HG02588 (cell line): ENCODE results near the gene ADAM10.

Experiments
- ATAC-seq: cut with Tn5 transposase; IDR thresholded peaks from one replicate; pipeline ENCODE4 v1.9.1; 2021; ENCODE audit warnings: mild to moderate bottlenecking, moderate library complexity; ENCODE audit not compliant: unreplicated experiment

The ADAM10 gene

GRCh38 chr15:58541410-58542087 lies 208.0 kb downstream of the ADAM10 start:
- no peak for ATAC-seq

GRCh38 chr15:58539548-58539947 lies 210.0 kb downstream of the ADAM10 start:
- no peak for ATAC-seq

- no peak for ATAC-seq
Observed at GRCh38 chr15:58538901-58539300, 210.6 kb downstream of the ADAM10 start.
